ENCODE results near the gene NFIX.

The NFIX gene

GRCh38 chr19:13022111-13022858 is 27.0 kb downstream of the NFIX start:
- no peak for DNase-seq (ENCODE audit: low read depth)

- DNase-seq (ENCODE audit: low read depth) = no peak
Observed at GRCh38 chr19:13022859-13023636, 27.8 kb downstream of the NFIX start.

- no peak for DNase-seq (ENCODE audit: low read depth)
Observed at GRCh38 chr19:13023656-13024055, 28.4 kb downstream of the NFIX start.

- DNase-seq (ENCODE audit: low read depth) = no peak
Observed at GRCh38 chr19:13024126-13024950, 29.1 kb downstream of the NFIX start.

GRCh38 chr19:13024951-13025697 is 29.8 kb downstream of the NFIX start:
- DNase-seq (ENCODE audit: low read depth) = no peak

GRCh38 chr19:13025819-13026456 is 30.7 kb downstream of the NFIX start:
- DNase-seq (ENCODE audit: low read depth) = no peak

GRCh38 chr19:13026462-13027370 is 31.4 kb downstream of the NFIX start:
- no peak for DNase-seq (ENCODE audit: low read depth)

- no peak for DNase-seq (ENCODE audit: low read depth)
Observed at GRCh38 chr19:13027557-13027956, 32.3 kb downstream of the NFIX start.

GRCh38 chr19:13028027-13028426 is 32.8 kb downstream of the NFIX start:
- no peak for DNase-seq (ENCODE audit: low read depth)

- no peak for DNase-seq (ENCODE audit: low read depth)
Observed at GRCh38 chr19:13029301-13029880, 34.1 kb downstream of the NFIX start.

- no peak for DNase-seq (ENCODE audit: low read depth)
Observed at GRCh38 chr19:13029893-13030292, 34.6 kb downstream of the NFIX start.

GRCh38 chr19:13031917-13032623 is 36.8 kb downstream of the NFIX start:
- no peak for DNase-seq (ENCODE audit: low read depth)

GRCh38 chr19:13032837-13033236 is 37.6 kb downstream of the NFIX start:
- DNase-seq (ENCODE audit: low read depth) = no peak

GRCh38 chr19:13033244-13033643 is 38.0 kb downstream of the NFIX start:
- DNase-seq (ENCODE audit: low read depth) = no peak

GRCh38 chr19:13033819-13034611 is 38.7 kb downstream of the NFIX start:
- no peak for DNase-seq (ENCODE audit: low read depth)

GRCh38 chr19:13034636-13035035 is 39.4 kb downstream of the NFIX start:
- no peak for DNase-seq (ENCODE audit: low read depth)

GRCh38 chr19:13035820-13036365 is 40.6 kb downstream of the NFIX start:
- DNase-seq (ENCODE audit: low read depth) = no peak

GRCh38 chr19:13036366-13036976 is 41.2 kb downstream of the NFIX start:
- DNase-seq (ENCODE audit: low read depth) = no peak

Measured in stimulated activated CD4-positive, alpha-beta T cell treated with anti-CD3 and anti-CD28 coated beads, Interleukin-2, amount 100 ng/mL, for 4 hours (primary cell).